ENCODE data around the gene COP1. TPM values are rescaled to one million over a fixed set of nuclear protein-coding genes. Genes with fewer than 3 reads are reported as not detected.

Gene COP1
- total and polyA plus RNA-seq, 2 of the 8 experiments (the other 6 are each of a cell fraction or from before 2014, with no cell fraction given), result 26.2 to 44.9 TPM

- no peaks in the 10 kb centered on the region for H3K23me2 ChIP-seq (ENCODE audit: low read depth, low read length)
- no peak overlapping the region for H2BK12ac ChIP-seq (ENCODE audit: low read depth, low read length)
- no peak overlapping the region for H3K23ac ChIP-seq (ENCODE audit: insufficient read length)
- no peak overlapping the region for H3K27ac ChIP-seq (ENCODE audit: low read depth, low read length)
- no peaks in the 10 kb centered on the region for H3K36me3 ChIP-seq (ENCODE audit: control insufficient read depth in 2 of 4, insufficient read depth in 4 of 4, low read length in 3 of 4)
- DNase-seq (ENCODE audit: low read depth in 1 of 2, low spot score in 2 of 2) (no peak), FAIRE-seq (no peak)
- no peaks in the 10 kb centered on the region for H3K79me1 ChIP-seq (ENCODE audit: low read depth, low read length)
- ChIA-PET POLR2A (ENCODE audit: partially characterized antibody) (interaction anchor here (0.5 kb wide), 1 partner anchor 77 kb away, joined by 3 read pairs; no protein-coding TSS in a partner anchor), CTCF (ENCODE audit: partially characterized antibody) (interaction anchor here (1.2 kb wide), 1 partner anchor 24 kb away, joined by 4 read pairs; no protein-coding TSS in a partner anchor)
- H4K5ac ChIP-seq (ENCODE audit: insufficient read length, low read depth, low read length), result no peak overlapping the region
- no peak overlapping the region for H3K4ac ChIP-seq (replicated peaks; ENCODE audit: insufficient read length, low read depth, low read length)
- H3K79me2 ChIP-seq (ENCODE audit: control insufficient read depth in 1 of 2, insufficient read depth in 2 of 2, low read length in 2 of 2), result no peaks in the 10 kb centered on the region
- H3K18ac ChIP-seq (ENCODE audit: extremely low read depth, low read length), result no peak overlapping the region
- peak overlapping the region; percentile 46; the same call in 1 of the 2 replicates for H2BK15ac ChIP-seq (ENCODE audit: low read length)
- no peak overlapping the region for H3K4me3 ChIP-seq (ENCODE audit: extremely low read depth in 1 of 4, insufficient read depth in 2 of 4, low read depth in 3 of 4, low read length in 4 of 4)
- no peak overlapping the region for H3K4me2 ChIP-seq (ENCODE audit: insufficient read depth in 1 of 2, low read depth in 2 of 2, low read length in 2 of 2)
- no peak overlapping the region for H3K14ac ChIP-seq (ENCODE audit: insufficient read length)
- no peak overlapping the region for H2BK5ac ChIP-seq (ENCODE audit: low read depth, low read length)
- no peak overlapping the region for H2AFZ ChIP-seq (ENCODE audit: low read length)
- no peaks in the 10 kb centered on the region for H3K9me3 ChIP-seq (ENCODE audit: insufficient read depth in 2 of 2, low read depth in 1 of 2, low read length in 1 of 2)
- TF ChIP-seq POU5F1 (IDR thresholded peaks at IDR 0.05; ENCODE audit: low read depth, low read length) (no peak), RFX5 (IDR thresholded peaks at IDR 0.05; ENCODE audit: borderline replicate concordance, low read depth, low read length) (no peak), CBX8 (IDR thresholded peaks at IDR 0.05; ENCODE audit: borderline replicate concordance, low read depth, low read length) (no peak), KDM4A (IDR thresholded peaks at IDR 0.05; ENCODE audit: low read depth, low read length, severe bottlenecking) (no peak), HDAC2 (IDR thresholded peaks at IDR 0.05; ENCODE audit: borderline replicate concordance in 1 of 2, low read depth in 2 of 2, low read length in 2 of 2) (no peak), BRCA1 (IDR thresholded peaks at IDR 0.05; ENCODE audit: low read depth, low read length) (no peak), KDM1A (IDR thresholded peaks at IDR 0.05; ENCODE audit: borderline replicate concordance, low read length) (no peak), ATF2 (IDR thresholded peaks at IDR 0.05; ENCODE audit: low read length) (no peak), MAX (IDR thresholded peaks at IDR 0.05) (no peak), SIN3A (conservative IDR thresholded peaks at IDR 0.05 in 1 of 2, IDR thresholded peaks at IDR 0.05 in 1 of 2; ENCODE audit: low read depth in 1 of 2, low read length in 2 of 2) (no peak)
- H4K91ac ChIP-seq (replicated peaks; ENCODE audit: insufficient read length, low read length), result no peak overlapping the region
- H2BK20ac ChIP-seq (ENCODE audit: low read length), result peak overlapping the region; percentile 48; the same call in 1 of the 2 replicates
- no peaks in the 10 kb centered on the region for H3K27me3 ChIP-seq (replicated peaks in 1 of 4; ENCODE audit: control insufficient read depth in 3 of 4, extremely low read depth in 1 of 4, insufficient read depth in 3 of 4, low read length in 3 of 4)
- H4K20me1 ChIP-seq (replicated peaks in 1 of 2; ENCODE audit: control insufficient read depth in 1 of 2, insufficient read depth in 2 of 2, low read length in 2 of 2), result no peaks in the 10 kb centered on the region
- H4K8ac ChIP-seq (ENCODE audit: extremely low read depth, insufficient read depth, low read length), result no peak overlapping the region
- no peak overlapping the region for H3K56ac ChIP-seq (replicated peaks; ENCODE audit: insufficient read length, low read depth, low read length)
- WGBS, 2 experiments (ENCODE audit: extremely low coverage in 1 of 2, insufficient coverage in 1 of 2, insufficient read length in 1 of 2, insufficient replicate concordance in 2 of 2, low coverage in 1 of 2, low lambda C conversion rate in 2 of 2, missing lambda C conversion rate in 1 of 2), result 94% methylated on average over 2 of the region's 2 CpGs; no CpG with 5 or more reads in 1 of the 2 experiments
- no peak overlapping the region for H2BK120ac ChIP-seq (replicated peaks; ENCODE audit: low read depth, low read length)
- H2AK5ac ChIP-seq (ENCODE audit: low read depth, low read length), result no peak overlapping the region
- H3K4me1 ChIP-seq (replicated peaks in 1 of 4; ENCODE audit: control insufficient read depth in 3 of 4, insufficient read depth in 4 of 4, low read length in 3 of 4), result peaks cover 0 to 3% (median 0%) of the 10 kb centered on the region in 4 experiments; a peak in 2 of 7 replicates
- H3K9ac ChIP-seq (replicated peaks in 1 of 4; ENCODE audit: extremely low read depth in 1 of 4, low read depth in 3 of 4, low read length in 3 of 4), result no peak overlapping the region
Observed at GRCh38 chr1:176225911-176226310, 18.8 kb upstream of the COP1 start.
